Measurements from ENCODE around the gene PRKCE.

DNA sequence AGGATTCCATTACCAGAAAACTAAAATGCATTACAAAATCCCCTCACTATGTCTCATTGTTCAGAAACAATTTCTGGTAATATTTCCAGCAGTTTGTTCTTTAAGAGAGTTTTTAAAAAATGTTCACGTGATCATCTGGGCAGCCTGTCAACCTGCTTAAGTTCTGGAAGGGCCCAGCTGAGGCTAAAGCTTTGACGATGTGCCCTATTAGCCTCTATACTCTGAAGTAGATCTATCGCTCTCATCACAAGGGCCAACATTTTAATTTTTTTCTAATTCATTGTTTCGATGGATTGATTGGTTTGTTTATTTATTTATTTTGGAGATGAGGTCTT lies 205.8 kb downstream of the PRKCE start:
- TF ChIP-seq CTCF (IDR thresholded peaks at IDR 0.05) (no peak), POLR2A (IDR thresholded peaks at IDR 0.05) (no peak)
